Measurements from ENCODE around the gene CTAGE1. TPM values are rescaled to one million over a fixed set of nuclear protein-coding genes. Genes with fewer than 3 reads are reported as not detected.
"Not testable (repeated sequence)": the region's sequence is repeated elsewhere in the genome, so short reads cannot be mapped to it uniquely, and the experiment has no call there.

CTAGE1 gene
- total and polyA plus RNA-seq, 2 donors (not counting 1 experiment from before 2014, with no cell fraction given): not detected

GRCh38 chr18:22398464-22398863 lies 19.3 kb downstream of the CTAGE1 start:
- no peaks in the 10 kb centered on the region for H3K27me3 ChIP-seq (replicated peaks in 1 of 4; ENCODE audit: control extremely low read depth in 1 of 4, control insufficient read depth in 3 of 4, insufficient read depth in 4 of 4, low read length in 3 of 4)
- no peak overlapping the region for H3K4me2 ChIP-seq (replicated peaks; ENCODE audit: low read depth, low read length, poor library complexity, severe bottlenecking)
- peaks cover 0 to 7% (median 0%) of the 10 kb centered on the region in 3 donors for H3K9me3 ChIP-seq (ENCODE audit: control extremely low read depth in 1 of 3, control insufficient read depth in 2 of 3, insufficient read depth in 1 of 3, low read length in 2 of 3)
- H4K20me1 ChIP-seq (ENCODE audit: control insufficient read depth, insufficient read depth, low read length, poor library complexity, severe bottlenecking): no peaks in the 10 kb centered on the region
- H3K9me3 Mint-ChIP-seq (ENCODE audit: insufficient read depth): peaks cover 4% of the 10 kb centered on the region
- intact Hi-C loops (cut with micrococcal nuclease): no loop called here
- H3K27ac ChIP-seq (ENCODE audit: low read length in 2 of 2): no peak overlapping the region
- ATAC-seq (ENCODE audit: low read depth) (no peak), DNase-seq (no peak)
- no peaks in the 10 kb centered on the region for H3K79me2 ChIP-seq (ENCODE audit: control insufficient read depth, insufficient read depth, low read length)
- no peak overlapping the region for H3K27ac Mint-ChIP-seq
- H2AFZ ChIP-seq (ENCODE audit: insufficient read depth, low read depth, low read length, poor library complexity, severe bottlenecking): no peak overlapping the region
- no peak overlapping the region for H3K9ac ChIP-seq (ENCODE audit: low read length)
- no peak for TF ChIP-seq EZH2 (IDR thresholded peaks at IDR 0.05; ENCODE audit: borderline replicate concordance, insufficient read depth, low read depth, low read length, poor library complexity, severe bottlenecking)
- no peak for TF ChIP-seq CTCF (IDR thresholded peaks at IDR 0.05)
- H3K4me1 Mint-ChIP-seq: no peaks in the 10 kb centered on the region
- POLR2A ChIA-PET: no interaction called here
- WGBS (ENCODE audit: insufficient coverage): 96% methylated on average over 3 of the region's 4 CpGs
- H3K36me3 ChIP-seq (replicated peaks in 1 of 2; ENCODE audit: control extremely low read depth in 1 of 2, control insufficient read depth in 1 of 2, extremely low read depth in 1 of 2, insufficient read depth in 2 of 2, low read length in 1 of 2): no peaks in the 10 kb centered on the region
- no peak overlapping the region for H3K4me3 ChIP-seq (ENCODE audit: control extremely low read depth in 1 of 5, extremely low read depth in 1 of 5, insufficient read depth in 1 of 5, low read depth in 2 of 5, low read length in 4 of 5)
- H3K4me1 ChIP-seq (ENCODE audit: control insufficient read depth in 2 of 2, insufficient read depth in 2 of 2, low read length in 2 of 2): no peaks in the 10 kb centered on the region
- H3K27me3 Mint-ChIP-seq: peaks cover 2% of the 10 kb centered on the region
- CTCF ChIA-PET: no interaction called here
- no peak overlapping the region for H3K4me3 Mint-ChIP-seq

- Histone ChIP-seq H3K27ac (ENCODE audit: low read length in 2 of 2) (no peak overlapping the region), H4K20me1 (ENCODE audit: control insufficient read depth, insufficient read depth, low read length, poor library complexity, severe bottlenecking) (no peaks in the 10 kb centered on the region), H3K79me2 (ENCODE audit: control insufficient read depth, insufficient read depth, low read length) (no peaks in the 10 kb centered on the region), H3K36me3 (replicated peaks in 1 of 2; ENCODE audit: control extremely low read depth in 1 of 2, control insufficient read depth in 1 of 2, extremely low read depth in 1 of 2, insufficient read depth in 2 of 2, low read length in 1 of 2) (no peaks in the 10 kb centered on the region), H2AFZ (ENCODE audit: insufficient read depth, low read depth, low read length, poor library complexity, severe bottlenecking) (no peak overlapping the region), H3K9ac (ENCODE audit: low read length) (no peak overlapping the region), H3K4me2 (replicated peaks; ENCODE audit: low read depth, low read length, poor library complexity, severe bottlenecking) (no peak overlapping the region), H3K9me3 (ENCODE audit: control extremely low read depth in 1 of 3, control insufficient read depth in 2 of 3, insufficient read depth in 1 of 3, low read length in 2 of 3) (peaks cover 0 to 3% (median 0%) of the 10 kb centered on the region in 3 donors), H3K4me3 (ENCODE audit: control extremely low read depth in 1 of 5, extremely low read depth in 1 of 5, insufficient read depth in 1 of 5, low read depth in 2 of 5, low read length in 4 of 5) (no peak overlapping the region), H3K27me3 (replicated peaks in 1 of 4; ENCODE audit: control extremely low read depth in 1 of 4, control insufficient read depth in 3 of 4, insufficient read depth in 4 of 4, low read length in 3 of 4) (no peaks in the 10 kb centered on the region), H3K4me1 (ENCODE audit: control insufficient read depth in 2 of 2, insufficient read depth in 2 of 2, low read length in 2 of 2) (no peaks in the 10 kb centered on the region)
- no peak overlapping the region for H3K27ac Mint-ChIP-seq
- CTCF ChIA-PET: no interaction called here
- H3K4me1 Mint-ChIP-seq: no peaks in the 10 kb centered on the region
- POLR2A ChIA-PET: no interaction called here
- H3K4me3 Mint-ChIP-seq: no peak overlapping the region
- no peaks in the 10 kb centered on the region for H3K9me3 Mint-ChIP-seq (ENCODE audit: insufficient read depth)
- DNase-seq (no peak), ATAC-seq (ENCODE audit: low read depth) (no peak)
- intact Hi-C loops (cut with micrococcal nuclease): no loop called here
- no peak for TF ChIP-seq CTCF (IDR thresholded peaks at IDR 0.05)
- no peak for TF ChIP-seq EZH2 (IDR thresholded peaks at IDR 0.05; ENCODE audit: borderline replicate concordance, insufficient read depth, low read depth, low read length, poor library complexity, severe bottlenecking)
- 94% methylated on average over 3 of the region's 5 CpGs for WGBS (ENCODE audit: insufficient coverage)
- H3K27me3 Mint-ChIP-seq: peaks cover 2% of the 10 kb centered on the region
These were observed 23.3 kb downstream of the CTAGE1 start for GRCh38 chr18:22394428-22394827.

- H3K27me3 Mint-ChIP-seq; H3K9me3 Mint-ChIP-seq (ENCODE audit: insufficient read depth); H3K27me3 ChIP-seq (replicated peaks in 1 of 4; ENCODE audit: control extremely low read depth in 1 of 4, control insufficient read depth in 3 of 4, insufficient read depth in 4 of 4, low read length in 3 of 4); H3K4me3 Mint-ChIP-seq; H4K20me1 ChIP-seq (ENCODE audit: control insufficient read depth, insufficient read depth, low read length, poor library complexity, severe bottlenecking); H3K4me1 ChIP-seq (ENCODE audit: control insufficient read depth in 2 of 2, insufficient read depth in 2 of 2, low read length in 2 of 2); H3K9me3 ChIP-seq (ENCODE audit: control extremely low read depth in 1 of 3, control insufficient read depth in 2 of 3, insufficient read depth in 1 of 3, low read length in 2 of 3); ATAC-seq (ENCODE audit: low read depth); H3K27ac Mint-ChIP-seq; H3K27ac ChIP-seq (ENCODE audit: low read length in 2 of 2); H3K79me2 ChIP-seq (ENCODE audit: control insufficient read depth, insufficient read depth, low read length); CTCF ChIA-PET; H3K4me1 Mint-ChIP-seq; H3K4me3 ChIP-seq (ENCODE audit: control extremely low read depth in 1 of 5, extremely low read depth in 1 of 5, insufficient read depth in 1 of 5, low read depth in 2 of 5, low read length in 4 of 5); H3K9ac ChIP-seq (ENCODE audit: low read length); H2AFZ ChIP-seq (ENCODE audit: insufficient read depth, low read depth, low read length, poor library complexity, severe bottlenecking); H3K4me2 ChIP-seq (replicated peaks; ENCODE audit: low read depth, low read length, poor library complexity, severe bottlenecking); intact Hi-C loops (cut with micrococcal nuclease); DNase-seq; H3K36me3 ChIP-seq (replicated peaks in 1 of 2; ENCODE audit: control extremely low read depth in 1 of 2, control insufficient read depth in 1 of 2, extremely low read depth in 1 of 2, insufficient read depth in 2 of 2, low read length in 1 of 2); POLR2A ChIA-PET: not testable (repeated sequence)
- no CpG with 5 or more reads among the region's 3 CpGs for WGBS (ENCODE audit: insufficient coverage)
These were observed 24.6 kb downstream of the CTAGE1 start for GRCh38 chr18:22393164-22393563.
